Activated naive CD8-positive, alpha-beta T cell treated with anti-CD3 and anti-CD28 coated beads for 36 hours (primary cell): ENCODE results near the gene PIGU. TPM values are rescaled to one million over a fixed set of nuclear protein-coding genes. Genes with fewer than 3 reads are reported as not detected.
"Not testable (repeated sequence)": the region's sequence is repeated elsewhere in the genome, so short reads cannot be mapped to it uniquely, and the experiment has no call there.

Experiments used
- DNase-seq: peaks from one replicate; pipeline ENCODE4 v3.0.0; 2021
- H3K27ac Mint-ChIP-seq: one replicate; pipeline ENCODE4 v1.8.0; 2022; ENCODE audit warnings: mild to moderate bottlenecking, moderate library complexity, mixed read lengths
- H3K27me3 Mint-ChIP-seq: one replicate; pipeline ENCODE4 v1.8.0; 2022; ENCODE audit warnings: mild to moderate bottlenecking, mixed read lengths
- H3K36me3 Mint-ChIP-seq: one replicate; pipeline ENCODE4 v1.8.0; 2021; ENCODE audit warnings: mild to moderate bottlenecking, mixed read lengths
- H3K4me1 Mint-ChIP-seq: one replicate; pipeline ENCODE4 v1.8.0; 2021; ENCODE audit warnings: mixed read lengths
- H3K4me3 Mint-ChIP-seq: one replicate; pipeline ENCODE4 v1.8.0; 2022; ENCODE audit warnings: mild to moderate bottlenecking, moderate library complexity, mixed read lengths
- H3K9me3 Mint-ChIP-seq: one replicate; pipeline ENCODE4 v1.8.0; 2022; ENCODE audit warnings: mixed read lengths
- total RNA-seq, 2 experiments: library from RNA; stranded (reverse); gene quantifications; one replicate each; pipeline ENCODE4 v1.2.3, GENCODE V29; 2021

PIGU gene
- total RNA-seq, 2 experiments from 2014 or later = 18.7 to 19.3 TPM

- Mint-ChIP-seq H3K36me3 (peaks cover 16% of the 10 kb centered on the region), H3K27me3 (no peaks in the 10 kb centered on the region), H3K27ac (no peak overlapping the region)
Measured at GRCh38 chr20:34526466-34526865, 150.4 kb downstream of the PIGU start.

GRCh38 chr20:34525709-34526416 lies 151.0 kb downstream of the PIGU start:
- Mint-ChIP-seq H3K4me1 (peaks cover 21% of the 10 kb centered on the region), H3K9me3 (no peaks in the 10 kb centered on the region), H3K4me3 (no peak overlapping the region), H3K36me3 (peaks cover 15% of the 10 kb centered on the region), H3K27me3 (no peaks in the 10 kb centered on the region), H3K27ac (no peak overlapping the region)
- no peak for DNase-seq

More at GRCh38 chr20:34526466-34526865, 150.4 kb downstream of the PIGU start:
- no peaks in the 10 kb centered on the region for H3K9me3 Mint-ChIP-seq
- DNase-seq = no peak
- H3K4me1 Mint-ChIP-seq = peaks cover 18% of the 10 kb centered on the region
- H3K4me3 Mint-ChIP-seq = no peak overlapping the region

GRCh38 chr20:34525342-34525708 lies 151.6 kb downstream of the PIGU start:
- Mint-ChIP-seq H3K27me3 (no peaks in the 10 kb centered on the region), H3K27ac (peak overlapping the region; percentile 12), H3K4me3 (no peak overlapping the region), H3K36me3 (peaks cover 15% of the 10 kb centered on the region), H3K4me1 (peaks cover 23% of the 10 kb centered on the region), H3K9me3 (no peaks in the 10 kb centered on the region)
- no peak for DNase-seq

GRCh38 chr20:34524426-34524825 lies 152.5 kb downstream of the PIGU start:
- H3K36me3 Mint-ChIP-seq = peaks cover 17% of the 10 kb centered on the region
- no peak for DNase-seq
- peaks cover 28% of the 10 kb centered on the region for H3K4me1 Mint-ChIP-seq
- H3K9me3 Mint-ChIP-seq = no peaks in the 10 kb centered on the region
- H3K27me3 Mint-ChIP-seq = no peaks in the 10 kb centered on the region
- H3K27ac Mint-ChIP-seq = no peak overlapping the region
- no peak overlapping the region for H3K4me3 Mint-ChIP-seq

- Mint-ChIP-seq H3K4me1 (peaks cover 36% of the 10 kb centered on the region), H3K36me3 (peaks cover 21% of the 10 kb centered on the region), H3K27me3 (no peaks in the 10 kb centered on the region), H3K4me3 (no peak overlapping the region), H3K27ac (no peak overlapping the region), H3K9me3 (no peaks in the 10 kb centered on the region)
- DNase-seq = peak; percentile 46
Measured at GRCh38 chr20:34522969-34523871, 153.7 kb downstream of the PIGU start.

GRCh38 chr20:34519841-34520240 lies 157.1 kb downstream of the PIGU start:
- not testable (repeated sequence) for H3K9me3 Mint-ChIP-seq, DNase-seq, H3K27me3 Mint-ChIP-seq, H3K36me3 Mint-ChIP-seq, H3K27ac Mint-ChIP-seq, H3K4me3 Mint-ChIP-seq
- H3K4me1 Mint-ChIP-seq = peaks cover 50% of the 10 kb centered on the region

GRCh38 chr20:34518863-34519262 lies 158.0 kb downstream of the PIGU start:
- H3K27ac Mint-ChIP-seq, DNase-seq, H3K4me3 Mint-ChIP-seq, H3K9me3 Mint-ChIP-seq, H3K27me3 Mint-ChIP-seq, H3K36me3 Mint-ChIP-seq: not testable (repeated sequence)
- H3K4me1 Mint-ChIP-seq = peaks cover 53% of the 10 kb centered on the region

- H3K4me3 Mint-ChIP-seq = peak overlapping the region; percentile 99
- no peak for DNase-seq
- peak overlapping the region; percentile 95 for H3K27ac Mint-ChIP-seq
- H3K27me3 Mint-ChIP-seq = no peaks in the 10 kb centered on the region
- peaks cover 8% of the 10 kb centered on the region for H3K36me3 Mint-ChIP-seq
- no peaks in the 10 kb centered on the region for H3K9me3 Mint-ChIP-seq
- peaks cover 44% of the 10 kb centered on the region for H3K4me1 Mint-ChIP-seq
Measured at GRCh38 chr20:34517114-34517505, 159.8 kb downstream of the PIGU start.

- Mint-ChIP-seq H3K36me3 (peaks cover 5% of the 10 kb centered on the region), H3K27me3 (no peaks in the 10 kb centered on the region), H3K4me3 (peak within 1 kb of the TSS; percentile 99), H3K27ac (peak within 1 kb of the TSS; percentile 95), H3K4me1 (peaks cover 39% of the 10 kb centered on the region), H3K9me3 (no peaks in the 10 kb centered on the region)
- peak; percentile 93 for DNase-seq
Measured at GRCh38 chr20:34516247-34517113, 160.4 kb downstream of the PIGU start, which contains the start of gene DYNLRB1. DYNLRB1 (plus strand) TSS chr20:34516422; CDS start chr20:34516459, 37 bp downstream.

- peak; percentile 74 for DNase-seq
- Mint-ChIP-seq H3K9me3 (no peaks in the 10 kb centered on the region), H3K27me3 (no peaks in the 10 kb centered on the region), H3K4me1 (peaks cover 34% of the 10 kb centered on the region), H3K4me3 (peak overlapping the region; percentile 99), H3K36me3 (peaks cover 5% of the 10 kb centered on the region), H3K27ac (peak overlapping the region; percentile 95)
Measured at GRCh38 chr20:34515484-34516246, 161.2 kb downstream of the PIGU start.

- no peaks in the 10 kb centered on the region for H3K27me3 Mint-ChIP-seq
Measured at GRCh38 chr20:34514897-34515483, 161.9 kb downstream of the PIGU start.

GRCh38 chr20:34514034-34514433 lies 162.9 kb downstream of the PIGU start:
- not testable (repeated sequence) for DNase-seq, H3K27ac Mint-ChIP-seq, H3K27me3 Mint-ChIP-seq, H3K9me3 Mint-ChIP-seq, H3K4me3 Mint-ChIP-seq, H3K36me3 Mint-ChIP-seq
- peaks cover 28% of the 10 kb centered on the region for H3K4me1 Mint-ChIP-seq

More at GRCh38 chr20:34514897-34515483, 161.9 kb downstream of the PIGU start:
- peaks cover 32% of the 10 kb centered on the region for H3K4me1 Mint-ChIP-seq
- peak overlapping the region; percentile 95 for H3K27ac Mint-ChIP-seq
- peaks cover 4% of the 10 kb centered on the region for H3K36me3 Mint-ChIP-seq
- DNase-seq = no peak
- H3K4me3 Mint-ChIP-seq = peak overlapping the region; percentile 99
- no peaks in the 10 kb centered on the region for H3K9me3 Mint-ChIP-seq

- no peak overlapping the region for H3K4me3 Mint-ChIP-seq
- H3K27ac Mint-ChIP-seq = no peak overlapping the region
- no peaks in the 10 kb centered on the region for H3K27me3 Mint-ChIP-seq
- no peaks in the 10 kb centered on the region for H3K9me3 Mint-ChIP-seq
- no peak for DNase-seq
- peaks cover 17% of the 10 kb centered on the region for H3K4me1 Mint-ChIP-seq
- H3K36me3 Mint-ChIP-seq = peaks cover 6% of the 10 kb centered on the region
Measured at GRCh38 chr20:34512955-34513419, 163.9 kb downstream of the PIGU start.
